ENCODE measurements around the gene SIGLEC11.

DNA sequence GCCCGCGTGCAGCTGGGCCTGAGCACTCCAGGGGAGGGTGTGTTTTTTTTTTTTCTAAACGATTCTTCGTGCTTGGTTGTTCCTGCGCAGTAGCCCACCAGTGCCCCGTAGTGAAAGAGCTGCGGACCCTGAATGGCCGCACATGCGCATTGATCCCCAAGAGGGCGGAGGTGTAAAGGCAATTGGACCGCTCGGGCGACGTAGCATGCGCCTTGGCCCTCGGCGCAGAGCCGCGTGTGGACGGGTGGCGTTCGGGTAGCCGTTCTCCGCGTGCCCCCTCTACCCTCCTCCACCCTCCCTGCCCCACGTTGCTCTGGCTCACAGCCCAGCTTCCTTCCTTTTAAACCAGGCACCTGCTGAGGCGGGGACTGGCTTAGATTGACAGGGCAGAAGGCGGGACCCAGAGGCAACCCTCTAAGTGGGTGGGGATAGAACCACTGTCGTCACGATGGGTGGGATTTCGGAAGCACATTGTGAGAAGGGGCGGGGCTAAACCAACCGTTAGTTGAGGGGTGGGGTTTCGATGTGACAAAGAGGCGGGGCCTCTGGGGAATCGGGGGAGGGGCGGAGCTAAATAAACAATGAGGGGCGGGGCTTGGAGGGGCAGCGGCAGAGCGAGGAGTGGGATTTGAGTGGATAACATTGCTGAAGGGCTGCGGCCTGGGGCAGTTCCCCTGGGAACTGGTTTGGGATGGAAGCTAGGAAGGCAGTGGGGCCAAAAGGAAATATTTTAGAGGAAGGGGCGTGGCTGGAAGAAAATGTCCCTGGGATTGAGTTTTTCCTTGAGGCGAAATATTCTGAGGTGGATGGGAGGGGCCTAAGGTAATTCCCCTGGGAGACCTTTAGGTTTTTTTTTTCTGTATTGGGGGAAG, 31.1 kb downstream of the SIGLEC11 start:
- TF ChIP-seq, protein P1, sequence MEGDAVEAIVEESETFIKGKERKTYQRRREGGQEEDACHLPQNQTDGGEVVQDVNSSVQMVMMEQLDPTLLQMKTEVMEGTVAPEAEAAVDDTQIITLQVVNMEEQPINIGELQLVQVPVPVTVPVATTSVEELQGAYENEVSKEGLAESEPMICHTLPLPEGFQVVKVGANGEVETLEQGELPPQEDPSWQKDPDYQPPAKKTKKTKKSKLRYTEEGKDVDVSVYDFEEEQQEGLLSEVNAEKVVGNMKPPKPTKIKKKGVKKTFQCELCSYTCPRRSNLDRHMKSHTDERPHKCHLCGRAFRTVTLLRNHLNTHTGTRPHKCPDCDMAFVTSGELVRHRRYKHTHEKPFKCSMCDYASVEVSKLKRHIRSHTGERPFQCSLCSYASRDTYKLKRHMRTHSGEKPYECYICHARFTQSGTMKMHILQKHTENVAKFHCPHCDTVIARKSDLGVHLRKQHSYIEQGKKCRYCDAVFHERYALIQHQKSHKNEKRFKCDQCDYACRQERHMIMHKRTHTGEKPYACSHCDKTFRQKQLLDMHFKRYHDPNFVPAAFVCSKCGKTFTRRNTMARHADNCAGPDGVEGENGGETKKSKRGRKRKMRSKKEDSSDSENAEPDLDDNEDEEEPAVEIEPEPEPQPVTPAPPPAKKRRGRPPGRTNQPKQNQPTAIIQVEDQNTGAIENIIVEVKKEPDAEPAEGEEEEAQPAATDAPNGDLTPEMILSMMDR (IDR thresholded peaks at IDR 0.05) = peak in 1 of 4 experiments; percentile 38
- TF ChIP-seq POLR2A (IDR thresholded peaks at IDR 0.05) (peak; percentile 47 to 64), EP300 (IDR thresholded peaks at IDR 0.05) (no peak)
